Endothelial cell of hepatic sinusoid (primary cell): ENCODE data around the gene HCN4.

Experiments
- in situ Hi-C: cut with HindIII; loops from 2 replicates; pipeline ENCODE4 v1.10.0; 2017; ENCODE audit warnings: low sequenced_read_pairs

The HCN4 gene

GRCh38 chr15:73382115-73382514 is 13.4 kb upstream of the HCN4 start:
- in situ Hi-C loops, result no loop called here

- in situ Hi-C loops, result no loop called here
Observed at GRCh38 chr15:73380661-73381060, 11.9 kb upstream of the HCN4 start.

GRCh38 chr15:73378089-73378488 is 9.3 kb upstream of the HCN4 start:
- in situ Hi-C loops, result no loop called here

- in situ Hi-C loops, result no loop called here
Observed at GRCh38 chr15:73375755-73376305, 7.1 kb upstream of the HCN4 start.

- in situ Hi-C loops, result no loop called here
Observed at GRCh38 chr15:73375012-73375411, 6.3 kb upstream of the HCN4 start.

- in situ Hi-C loops, result no loop called here
Observed at GRCh38 chr15:73374604-73375003, 5.8 kb upstream of the HCN4 start.

GRCh38 chr15:73373221-73373620 is 4.5 kb upstream of the HCN4 start:
- in situ Hi-C loops, result no loop called here

GRCh38 chr15:73371812-73372211 is 3.1 kb upstream of the HCN4 start:
- in situ Hi-C loops, result no loop called here

- in situ Hi-C loops, result no loop called here
Observed at GRCh38 chr15:73370151-73370550, 1.4 kb upstream of the HCN4 start.

GRCh38 chr15:73369154-73369694 is 466 bp upstream of the HCN4 start:
- in situ Hi-C loops, result no loop called here

GRCh38 chr15:73367624-73368300 is 996 bp downstream of the HCN4 start:
- in situ Hi-C loops, result no loop called here

GRCh38 chr15:73366766-73367623 is 1.8 kb downstream of the HCN4 start:
- in situ Hi-C loops, result no loop called here

GRCh38 chr15:73364070-73364469 is 4.7 kb downstream of the HCN4 start:
- in situ Hi-C loops, result loop anchor here (5.0 kb wide), 1 partner anchor 47 kb away; no protein-coding TSS in a partner anchor

- in situ Hi-C loops, result loop anchor here (5.0 kb wide), 1 partner anchor 46 kb away; no protein-coding TSS in a partner anchor
Observed at GRCh38 chr15:73362900-73363299, 5.9 kb downstream of the HCN4 start.

GRCh38 chr15:73361337-73361736 is 7.4 kb downstream of the HCN4 start:
- in situ Hi-C loops, result loop anchor here (5.0 kb wide), 1 partner anchor 44 kb away; no protein-coding TSS in a partner anchor

GRCh38 chr15:73359651-73360050 is 9.1 kb downstream of the HCN4 start:
- in situ Hi-C loops, result loop anchor here (5.0 kb wide), 1 partner anchor 42 kb away; no protein-coding TSS in a partner anchor

GRCh38 chr15:73357999-73358665 is 10.6 kb downstream of the HCN4 start:
- in situ Hi-C loops, result no loop called here

- in situ Hi-C loops, result no loop called here
Observed at GRCh38 chr15:73355612-73356265, 13.0 kb downstream of the HCN4 start.

GRCh38 chr15:73354241-73354640 is 14.5 kb downstream of the HCN4 start:
- in situ Hi-C loops, result no loop called here

- in situ Hi-C loops, result no loop called here
Observed at GRCh38 chr15:73353734-73354133, 15.0 kb downstream of the HCN4 start.
